HG03439 (cell line): ENCODE measurements around the gene DARS1.
A peak's percentile ranks its signal among the peaks of the same experiment; 100 is the strongest.
"Not testable (repeated sequence)": the region's sequence is repeated elsewhere in the genome, so short reads cannot be mapped to it uniquely, and the experiment has no call there.

Experiments
- ATAC-seq: cut with Tn5 transposase; IDR thresholded peaks from one replicate; pipeline ENCODE4 v1.9.1; 2021; ENCODE audit warnings: mild to moderate bottlenecking, moderate library complexity; ENCODE audit not compliant: unreplicated experiment

DARS1 gene

DNA sequence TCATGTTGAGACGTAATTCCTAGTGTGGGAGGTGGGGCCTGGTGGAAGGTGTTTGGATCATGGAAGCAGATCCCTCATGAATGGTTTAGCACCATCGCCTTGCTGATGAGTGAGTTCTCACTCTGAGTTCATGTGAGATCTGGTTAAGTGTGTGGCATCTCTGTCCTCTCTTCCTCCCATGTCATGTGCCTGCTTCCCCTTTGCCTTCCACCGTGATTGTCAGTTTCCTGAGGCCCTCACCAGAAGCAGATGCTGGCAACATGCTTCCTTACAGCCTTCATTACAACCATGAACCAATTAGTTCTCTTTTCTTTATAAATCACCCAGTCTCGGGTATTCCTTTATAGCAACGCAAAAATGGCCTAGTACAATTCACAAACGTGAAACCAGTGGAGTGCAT, 94.6 kb downstream of the DARS1 start:
- ATAC-seq: no peak

DNA sequence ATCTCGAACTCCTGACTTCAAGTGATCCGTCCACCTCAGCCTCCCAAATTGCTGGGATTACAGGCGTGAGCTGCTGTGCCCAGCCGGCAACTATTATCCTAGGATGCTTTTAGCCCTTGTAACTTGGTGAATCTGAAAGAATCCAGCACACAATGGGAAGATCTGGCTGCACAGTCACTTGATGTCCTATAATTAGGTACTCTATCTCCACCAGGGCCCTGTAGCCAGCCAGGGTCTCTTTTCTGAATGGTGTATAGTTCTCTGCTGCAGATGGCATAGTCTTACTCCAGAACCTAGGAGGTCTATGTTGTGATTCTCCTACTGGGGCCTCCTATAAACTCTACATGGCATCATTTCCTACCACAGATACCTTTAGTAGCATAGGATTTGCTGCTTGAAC, 95.3 kb downstream of the DARS1 start:
- ATAC-seq: no peak

DNA sequence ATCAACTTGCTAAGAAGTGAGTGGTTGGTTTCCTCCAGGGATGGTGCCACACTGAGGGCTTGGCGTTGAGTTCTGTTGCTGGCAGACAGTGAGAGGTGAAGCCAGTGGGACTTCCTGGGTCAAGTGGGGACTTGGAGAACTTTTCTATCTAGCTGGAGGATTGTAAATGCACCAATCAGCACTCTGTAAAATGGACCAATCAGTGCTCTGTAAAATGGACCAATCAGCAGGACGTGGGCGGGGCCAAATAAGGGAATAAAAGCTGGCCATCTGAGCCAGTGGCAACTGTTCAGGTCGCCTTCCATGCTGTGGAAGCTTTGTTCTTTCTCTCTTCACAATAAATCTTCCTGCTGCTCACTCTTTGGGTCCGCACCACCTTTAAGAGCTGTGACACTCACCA, 96.8 kb downstream of the DARS1 start:
- not testable (repeated sequence) for ATAC-seq

DNA sequence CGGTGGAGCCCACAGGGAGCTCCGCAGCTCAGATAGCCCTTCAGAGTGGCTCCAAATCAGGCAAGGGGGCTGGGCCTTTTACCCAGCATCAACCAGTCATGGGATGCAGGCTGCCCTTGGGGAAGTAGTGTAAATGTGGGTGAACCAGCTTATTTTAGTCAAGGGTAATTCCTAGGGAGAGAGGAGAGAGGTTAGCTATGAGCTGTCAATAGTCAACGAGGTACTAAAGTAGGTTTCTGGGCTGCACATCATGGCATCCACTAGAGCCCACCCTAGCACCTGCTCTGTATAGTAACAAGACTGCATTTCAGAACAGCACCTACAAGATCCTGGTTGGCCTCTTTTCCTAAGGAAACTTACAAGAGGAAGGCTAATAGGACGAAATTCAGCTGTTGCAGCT, 99.7 kb downstream of the DARS1 start:
- ATAC-seq: no peak

DNA sequence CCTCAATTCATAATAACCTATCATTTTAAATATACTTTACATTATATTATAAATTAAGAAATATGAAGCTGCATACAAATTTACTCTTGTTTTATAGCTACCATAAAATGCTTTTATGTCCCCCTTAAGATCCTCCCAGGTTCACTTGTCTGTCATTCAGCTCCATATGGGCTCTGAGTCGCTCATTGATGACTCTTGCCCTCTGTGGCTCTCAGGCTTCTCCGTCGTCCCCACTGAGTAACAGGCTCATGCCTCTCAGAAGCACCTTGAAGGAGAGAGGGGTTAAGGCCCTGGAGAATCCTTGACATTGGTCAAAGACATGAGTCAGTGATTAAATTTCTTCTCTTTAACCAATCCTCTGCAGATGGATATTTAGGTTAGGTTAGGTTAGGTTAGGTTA, 103.0 kb downstream of the DARS1 start:
- ATAC-seq: no peak

DNA sequence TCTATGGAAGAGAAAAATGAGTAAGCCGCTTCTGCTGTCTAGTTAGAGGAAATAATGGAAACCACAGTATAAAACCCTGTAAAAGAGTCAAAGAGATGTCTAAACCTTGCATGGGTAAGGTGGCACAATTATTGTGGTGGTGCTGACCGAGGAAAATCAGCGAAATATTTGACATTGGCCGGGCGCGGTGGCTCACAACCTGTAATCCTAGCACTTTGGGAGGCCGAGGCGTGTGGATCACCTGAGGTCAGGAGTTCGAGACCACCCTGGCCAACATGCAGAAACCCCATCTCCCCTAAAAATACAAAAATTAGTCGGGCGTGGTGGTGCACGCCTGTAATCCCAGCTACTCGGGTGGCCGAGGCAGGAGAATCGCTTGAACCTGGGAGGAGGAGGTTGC, 108.7 kb downstream of the DARS1 start:
- ATAC-seq: peak; percentile 1

DNA sequence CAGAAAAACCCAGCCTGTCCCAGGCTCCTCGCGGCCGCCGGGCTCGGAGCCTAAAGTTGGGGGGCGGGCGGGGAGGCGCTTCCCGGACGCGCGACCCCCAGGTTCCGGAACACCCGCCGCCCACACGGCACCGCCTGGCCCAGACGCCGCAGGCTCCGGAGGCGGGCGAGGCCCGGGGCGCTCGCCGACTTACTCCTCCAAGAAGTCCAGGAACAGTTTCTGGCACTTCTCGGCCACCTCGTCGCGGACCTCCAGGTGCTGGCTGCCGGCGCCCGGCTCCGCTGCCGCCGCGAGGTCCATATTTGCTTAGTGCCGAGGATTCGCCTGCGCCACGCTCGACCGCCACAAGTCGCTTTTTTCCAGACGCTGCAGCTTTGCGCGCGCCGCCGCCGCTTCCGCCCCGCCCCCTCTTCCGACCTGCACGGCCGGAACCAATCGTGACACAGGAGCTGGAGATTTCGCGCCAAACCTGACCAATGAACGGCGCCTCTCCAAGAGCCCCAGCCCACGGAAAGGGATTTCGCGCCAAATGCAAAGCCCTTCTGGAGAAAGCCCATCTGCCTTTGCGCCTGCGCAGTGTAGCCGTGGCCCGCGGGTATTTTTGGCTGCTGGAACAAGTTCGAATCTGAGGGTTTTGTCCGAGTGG, 109.2 kb downstream of the DARS1 start, which contains the start of gene MCM6:
MCM6 (minus strand) TSS at position 378 of the 646 bp plus-strand sequence; CDS start at position 300, 78 bp downstream.
- ATAC-seq: peak; percentile 92

DNA sequence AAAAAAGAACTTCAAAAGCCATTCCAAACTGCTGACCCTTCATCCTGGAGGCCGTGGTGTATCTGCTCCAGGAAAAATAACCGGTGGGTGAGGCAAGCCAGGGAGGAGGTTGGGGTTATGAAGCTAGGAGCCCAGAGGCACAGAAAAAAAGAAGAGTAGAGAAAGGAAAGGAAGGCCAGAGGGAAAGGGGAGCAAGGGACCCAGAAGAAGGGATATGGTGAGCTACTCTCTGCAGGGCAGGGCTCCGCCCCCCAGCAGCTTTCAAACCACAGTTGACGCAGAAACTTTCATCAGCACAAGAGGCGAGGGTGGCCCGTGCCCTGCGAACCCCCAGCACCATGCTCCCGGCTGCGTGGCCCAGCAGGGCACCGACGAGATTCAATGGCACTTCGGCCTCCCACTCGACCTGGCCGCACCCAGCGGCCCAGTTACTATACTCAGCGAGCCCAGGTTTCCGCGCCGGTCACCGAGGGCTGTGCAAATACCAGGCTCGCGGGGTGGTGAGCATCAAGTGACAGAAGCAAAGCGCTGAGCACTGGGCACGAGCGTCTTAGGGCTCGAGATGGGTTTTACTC, 109.8 kb downstream of the DARS1 start:
- ATAC-seq: peak; percentile 52

DNA sequence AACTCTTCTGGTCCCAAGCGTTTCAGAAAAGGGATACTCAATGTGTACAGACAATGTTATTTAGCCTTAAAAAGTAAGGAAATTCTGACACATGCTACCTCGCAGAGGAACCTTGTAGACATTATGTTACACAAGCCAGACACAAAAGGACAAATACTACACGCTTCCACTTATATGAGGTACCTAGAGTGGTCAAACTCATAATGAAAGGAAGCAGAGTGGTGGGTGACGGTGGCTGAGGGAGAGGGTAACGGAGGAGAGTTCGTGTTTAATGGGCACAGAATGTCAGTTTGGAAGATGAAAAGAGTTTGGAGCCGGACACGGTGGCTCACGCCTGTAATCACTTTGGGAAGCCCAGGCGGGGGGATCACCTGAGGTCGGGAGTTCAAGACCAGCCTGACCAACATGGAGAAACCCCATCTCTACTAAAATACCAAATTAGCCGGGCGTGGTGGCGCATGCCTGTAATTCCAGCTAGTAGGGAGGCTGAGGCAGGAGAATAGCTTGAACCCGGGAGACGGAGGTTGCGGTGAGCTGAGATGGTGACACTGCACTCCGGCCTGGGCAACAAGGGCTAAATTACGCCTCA, 110.6 kb downstream of the DARS1 start:
- ATAC-seq: no peak

DNA sequence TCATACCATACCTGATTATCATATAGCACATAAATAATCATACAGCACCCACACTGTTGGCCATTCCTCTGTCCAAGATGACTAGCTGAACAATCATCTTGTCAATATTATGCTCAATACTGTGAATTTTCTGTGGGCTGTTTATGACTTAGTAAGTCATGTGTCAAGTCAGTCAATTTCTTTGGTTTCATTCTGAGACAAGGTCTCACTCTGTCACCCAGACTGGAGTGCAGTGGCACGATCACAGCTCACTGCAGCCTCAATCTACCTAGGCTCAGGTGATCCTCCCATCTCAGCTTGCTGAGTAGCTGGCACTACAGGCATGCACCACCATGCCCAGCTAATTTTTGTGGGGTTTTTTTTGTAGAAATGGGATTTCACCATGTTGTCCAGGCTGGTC, 114.9 kb downstream of the DARS1 start:
- ATAC-seq: peak; percentile 62

DNA sequence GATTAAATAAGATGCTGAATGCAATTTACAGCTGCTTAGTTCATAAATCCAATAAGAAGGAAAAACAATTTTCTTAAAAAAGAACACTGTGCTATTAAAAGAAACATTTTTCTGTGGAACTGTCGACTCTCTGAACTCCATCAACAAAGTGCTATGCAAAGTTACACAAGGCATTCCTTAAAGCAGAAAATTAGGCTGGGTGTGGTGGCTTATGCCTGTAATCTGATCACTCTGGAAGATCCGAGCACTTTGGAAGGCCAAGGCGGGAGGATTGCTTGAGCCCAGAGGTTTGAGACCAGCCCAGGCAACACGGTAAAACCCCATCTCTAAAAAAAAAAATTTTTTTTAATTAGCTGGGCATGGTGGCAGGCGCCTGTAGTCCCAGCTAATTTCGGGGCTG, 122.2 kb downstream of the DARS1 start:
- ATAC-seq: no peak

DNA sequence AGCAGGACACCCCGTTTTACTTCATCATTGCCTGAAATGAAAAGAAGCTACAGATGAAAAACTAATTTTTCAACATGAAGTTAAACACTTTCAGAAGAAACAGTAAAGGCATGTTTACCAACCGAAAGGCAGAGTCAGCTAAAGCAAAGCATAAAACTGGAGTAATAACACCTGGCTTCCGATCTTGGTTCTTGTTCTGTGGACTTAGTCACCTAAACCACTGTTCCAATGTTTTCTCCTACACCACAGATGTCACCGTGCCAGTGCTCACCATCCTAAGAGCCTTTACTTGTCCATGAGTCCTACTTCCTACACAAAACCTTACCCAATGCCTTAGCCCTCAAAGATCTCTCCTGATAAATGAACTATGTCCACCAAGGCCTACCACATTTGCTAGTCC, 122.7 kb downstream of the DARS1 start:
- no peak for ATAC-seq
